HG03039 (cell line): ENCODE data around the gene XIRP2.
"Not testable (repeated sequence)": the region's sequence is repeated elsewhere in the genome, so short reads cannot be mapped to it uniquely, and the experiment has no call there.

Experiments used
- ATAC-seq: cut with Tn5 transposase; IDR thresholded peaks from one replicate; pipeline ENCODE4 v1.9.1; 2021; ENCODE audit warnings: mild to moderate bottlenecking, moderate library complexity; ENCODE audit not compliant: unreplicated experiment

Gene XIRP2

GRCh38 chr2:167187978-167188967, 300.0 kb downstream of the XIRP2 start:
- no peak for ATAC-seq

GRCh38 chr2:167190053-167190452, 301.8 kb downstream of the XIRP2 start:
- no peak for ATAC-seq

GRCh38 chr2:167191588-167191987, 303.3 kb downstream of the XIRP2 start:
- no peak for ATAC-seq

GRCh38 chr2:167192833-167193232, 304.6 kb downstream of the XIRP2 start:
- no peak for ATAC-seq

GRCh38 chr2:167196461-167197252, 308.4 kb downstream of the XIRP2 start:
- no peak for ATAC-seq

- no peak for ATAC-seq
Observed at GRCh38 chr2:167198009-167198408, 309.7 kb downstream of the XIRP2 start.

DNA sequence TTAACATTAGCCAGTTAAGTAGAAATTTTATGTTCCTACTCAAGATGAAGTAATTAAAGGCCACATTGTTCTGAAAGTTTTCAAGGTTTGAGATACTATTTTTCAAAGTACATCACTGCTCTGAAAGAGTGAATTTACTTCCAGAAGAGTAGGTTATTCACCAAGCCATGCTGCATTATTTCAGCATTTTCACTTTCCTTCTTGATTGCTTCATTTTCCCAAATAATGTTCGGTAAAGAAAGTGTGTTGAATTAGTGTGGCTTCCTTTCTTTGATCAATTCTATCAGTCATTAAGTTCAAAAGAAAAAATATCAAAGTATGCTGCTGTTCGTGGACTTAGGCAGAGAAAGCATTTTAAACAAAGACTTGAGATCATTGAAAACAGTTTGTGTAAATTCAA, 310.3 kb downstream of the XIRP2 start:
- ATAC-seq, result no peak

DNA sequence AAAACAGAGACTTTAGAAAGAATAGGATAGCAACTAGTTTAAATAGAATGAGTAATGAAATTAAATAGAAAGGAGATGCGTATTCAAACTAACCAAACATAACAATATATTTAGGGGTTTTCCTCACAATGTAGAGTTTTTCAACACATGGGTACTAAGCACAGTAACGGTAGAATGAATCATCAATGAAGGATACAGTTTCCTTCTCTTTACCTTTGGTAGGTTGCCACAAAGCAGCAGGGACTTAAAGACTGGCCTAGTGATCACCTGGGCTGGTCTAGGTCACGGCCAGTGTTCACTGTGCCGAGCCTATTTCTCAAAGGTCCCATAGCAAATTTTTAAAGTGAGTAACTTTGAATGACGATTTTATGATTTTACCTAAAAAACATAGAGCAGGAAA, 311.7 kb downstream of the XIRP2 start:
- ATAC-seq, result no peak

DNA sequence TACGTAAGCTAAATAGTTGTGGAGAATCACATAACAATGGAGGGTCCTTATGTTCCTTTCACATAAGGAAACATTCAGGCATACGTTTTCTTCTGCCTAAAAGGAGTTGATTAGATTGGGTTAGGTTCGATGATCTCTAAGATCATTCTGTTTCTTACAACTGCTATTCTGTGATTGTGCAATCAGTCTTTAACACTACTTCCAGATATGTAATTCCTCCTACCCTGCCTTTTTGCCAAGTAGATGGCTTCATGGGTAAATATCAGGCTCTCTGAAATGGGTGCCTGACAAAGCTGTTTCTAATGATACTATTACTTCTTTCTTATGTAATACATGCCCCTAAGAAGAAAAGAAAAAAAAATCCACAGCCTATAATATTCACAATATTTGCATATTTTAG, 321.5 kb downstream of the XIRP2 start:
- ATAC-seq, result no peak

GRCh38 chr2:167212014-167212648, 323.9 kb downstream of the XIRP2 start:
- peak; percentile 58 for ATAC-seq

DNA sequence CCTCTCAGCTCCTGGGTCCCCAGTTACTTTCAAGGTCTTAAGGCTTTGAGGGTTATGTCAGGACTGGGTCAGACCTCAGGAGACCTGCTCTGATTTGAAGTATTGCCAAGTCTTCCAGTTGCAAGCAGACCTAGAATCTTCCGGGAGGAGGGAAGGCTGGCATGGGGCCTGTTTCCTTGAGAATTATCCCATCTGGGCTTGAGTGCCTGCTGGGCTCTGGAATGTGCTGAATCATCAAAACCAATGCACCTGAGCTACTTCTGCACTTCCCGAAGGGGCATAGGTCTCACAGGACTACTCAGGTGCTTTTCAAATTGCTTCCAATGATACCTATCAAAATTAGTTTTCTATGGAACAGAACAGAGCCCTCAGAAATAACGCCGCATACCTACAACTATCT, 327.3 kb downstream of the XIRP2 start:
- no peak for ATAC-seq

- no peak for ATAC-seq
Observed at GRCh38 chr2:167237478-167237877, 349.2 kb downstream of the XIRP2 start.

GRCh38 chr2:167240671-167241070, 352.4 kb downstream of the XIRP2 start:
- ATAC-seq, result no peak

- no peak for ATAC-seq
Observed at GRCh38 chr2:167249197-167249596, 360.9 kb downstream of the XIRP2 start.

DNA sequence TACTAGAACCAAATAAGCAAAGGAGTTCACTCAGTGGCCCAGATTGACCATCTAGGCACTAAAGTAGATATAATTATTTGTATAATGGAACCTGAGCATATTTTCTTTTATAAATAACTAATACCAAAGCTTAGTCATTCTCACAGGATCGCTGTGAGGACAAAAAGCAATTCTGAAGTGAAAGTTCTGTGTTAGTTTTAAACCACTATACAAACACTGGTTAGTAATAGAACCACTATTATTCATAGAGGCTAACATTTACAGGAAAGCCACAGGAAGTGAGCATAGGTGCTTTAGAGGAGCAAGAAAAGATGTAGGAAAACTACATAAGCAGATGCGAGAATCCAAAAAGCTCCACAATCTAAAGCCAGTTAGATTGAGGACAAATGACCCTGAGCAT, 364.7 kb downstream of the XIRP2 start:
- no peak for ATAC-seq

DNA sequence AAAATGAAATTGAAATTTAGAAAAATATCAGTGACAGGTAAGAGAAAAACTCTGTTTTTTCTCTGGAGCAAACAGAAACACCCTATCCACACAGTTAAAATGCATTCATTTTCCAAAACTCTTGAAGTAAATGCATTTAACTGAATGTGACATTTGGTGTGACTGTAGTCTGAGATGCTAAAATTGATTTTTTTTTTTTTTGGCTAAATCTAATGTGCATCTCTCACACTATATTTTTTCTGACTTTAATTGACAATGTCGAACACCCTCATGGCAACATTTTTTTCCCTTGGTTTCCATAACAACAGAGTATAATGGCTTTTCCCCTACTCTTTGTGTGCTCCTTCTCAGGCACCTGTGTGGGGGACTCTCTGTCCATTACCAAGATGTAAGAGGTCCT, 366.4 kb downstream of the XIRP2 start:
- no peak for ATAC-seq

- ATAC-seq, result no peak
Observed at GRCh38 chr2:167258712-167259111, 370.4 kb downstream of the XIRP2 start.

DNA sequence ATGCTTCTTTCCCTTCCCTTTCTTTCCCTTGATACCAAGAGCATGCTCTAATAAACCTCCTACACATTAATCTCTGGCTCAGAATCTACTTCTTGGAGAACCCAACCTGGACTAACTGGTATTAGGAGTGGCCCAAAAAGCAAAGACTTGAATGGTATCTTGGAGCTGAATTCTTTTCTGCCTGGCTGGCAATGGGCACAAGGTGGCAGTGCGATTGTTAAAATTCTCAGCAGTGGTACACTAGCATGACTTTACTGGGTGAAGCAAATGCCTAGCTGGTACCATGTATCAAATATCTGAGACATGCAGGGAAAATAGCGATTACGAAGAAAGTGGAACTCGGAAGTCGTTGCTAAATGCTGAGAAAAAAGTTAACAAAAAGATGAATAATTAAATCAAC, 376.1 kb downstream of the XIRP2 start:
- ATAC-seq, result no peak

- no peak for ATAC-seq
Observed at GRCh38 chr2:167265004-167265403, 376.7 kb downstream of the XIRP2 start.

DNA sequence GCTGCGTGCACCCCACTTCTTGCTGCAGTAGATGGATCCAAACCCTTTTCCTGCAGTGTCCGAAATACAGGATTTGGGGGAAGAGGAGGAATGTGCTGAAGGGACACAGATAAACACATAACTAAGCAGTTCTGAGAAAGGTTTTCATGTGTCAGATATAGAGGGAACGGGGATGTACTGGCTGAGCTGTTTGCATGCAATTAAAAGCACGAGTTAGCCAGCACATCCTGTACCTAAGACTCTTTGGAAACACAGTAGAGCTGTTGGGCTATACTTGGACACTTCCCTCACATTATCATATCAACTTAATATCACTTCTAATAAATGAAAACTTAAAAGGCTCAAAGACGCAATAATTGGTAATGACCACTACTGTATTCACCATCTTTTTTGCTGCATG, 377.4 kb downstream of the XIRP2 start:
- ATAC-seq, result no peak

DNA sequence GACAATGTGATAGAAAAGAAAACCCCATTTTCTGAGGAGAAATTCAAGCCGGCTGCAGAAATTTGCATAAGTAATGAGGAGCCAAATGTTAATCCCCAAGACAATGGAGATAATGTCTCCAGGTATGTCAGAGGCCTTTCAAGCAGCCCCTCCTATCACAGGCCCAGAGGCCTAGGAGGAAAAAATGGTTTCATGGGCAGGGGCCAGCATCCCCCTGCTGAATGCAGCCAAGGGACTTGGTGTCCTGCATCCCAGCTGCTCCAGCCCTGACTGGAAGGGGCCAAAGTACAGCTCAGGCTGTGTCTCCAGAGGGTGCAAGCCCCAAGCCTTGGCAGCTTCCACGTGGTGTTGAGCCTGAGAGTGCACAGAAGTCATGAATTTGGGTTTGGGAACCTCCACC, 380.0 kb downstream of the XIRP2 start:
- not testable (repeated sequence) for ATAC-seq
